K562 (cell line): ENCODE results near the gene PTPN1. TPM values are rescaled to one million over a fixed set of nuclear protein-coding genes. Genes with fewer than 3 reads are reported as not detected.
"Not testable (repeated sequence)": the region's sequence is repeated elsewhere in the genome, so short reads cannot be mapped to it uniquely, and the experiment has no call there.

Experiments used
- ATAC-seq: fragments of 200-7000 bp; cut with Tn5 transposase; 3 replicates; pipeline ENCODE4 v1.9.1; 2020; ENCODE audit warnings: moderate library complexity
- BruUV-seq: library from RNA; stranded (reverse); fragments of 400-500 nt; replicated peaks from 2 replicates; lab custom pipeline; 2021; lab: Mats Ljungman, UMichigan
- CTCF ChIA-PET: fragments of 300-600 bp; formaldehyde crosslinking; extraction: SDS; loops from one replicate; lab custom pipeline; 2021; ENCODE audit warnings: low intra/inter-chr PET ratio; lab: Yijun Ruan, JAX
- POLR2A ChIA-PET: fragments of 300-600, 350-650 bp; sonication (Branson Sonifier 250); formaldehyde crosslinking; extraction: SDS; loops from one replicate; lab custom pipeline; 2021; ENCODE audit warnings: antibody characterized with exemption, inconsistent platforms; lab: Yijun Ruan, JAX
- DNase-seq, 4 experiments: peaks; one replicate each; pipeline versions ENCODE4 v3.0.0 to v3.0.0-alpha.2; 2011 to 2018; ENCODE audit warnings: low spot score in 3 of 4, mixed read lengths in 3 of 4; ENCODE audit errors: extremely low read depth in 1 of 4
- FAIRE-seq: peaks from 2 replicates; lab custom pipeline; 2011; peaks lifted over from hg19 to GRCh38; lab: Jason Lieb, UNC
- H2AFZ ChIP-seq: 2 replicates; pipeline ENCODE4 v1.6.0; 2011; ENCODE audit warnings: low read depth, low read length, control low read depth, inconsistent platforms
- H3K27ac ChIP-seq: fragments of 200-600 bp; 3 replicates; pipeline ENCODE4 v1.8.0; 2011; ENCODE audit warnings: low read depth, mild to moderate bottlenecking, control low read depth, inconsistent platforms, low read length, moderate library complexity, mixed read lengths; ENCODE audit errors: extremely low read depth
- H3K27me3 ChIP-seq, 2 experiments: fragments of 300-600 bp in 1 of 2; 2 replicates in 1 of 2; 3 replicates in 1 of 2; pipeline versions ENCODE4 v1.6.0 to v1.8.0; 2011; ENCODE audit warnings: inconsistent platforms in 2 of 2, low read length in 2 of 2, mild to moderate bottlenecking in 1 of 2, mixed read lengths in 1 of 2, moderate library complexity in 1 of 2; ENCODE audit not compliant: control insufficient read depth in 2 of 2, insufficient read depth in 2 of 2
- H3K36me3 ChIP-seq: fragments of 300-600 bp; 3 replicates; pipeline ENCODE4 v1.8.0; 2011; ENCODE audit warnings: mild to moderate bottlenecking, low read length, inconsistent platforms; ENCODE audit not compliant: control insufficient read depth, insufficient read depth
- H3K4me1 ChIP-seq, 2 experiments: fragments of 200-600 bp in 1 of 2; replicated peaks in 1 of 2; 2 replicates in 1 of 2; 3 replicates in 1 of 2; pipeline versions ENCODE4 v1.5.1 to v1.8.0; 2011; ENCODE audit warnings: inconsistent platforms in 2 of 2, low read length in 2 of 2, mild to moderate bottlenecking in 1 of 2, mixed read lengths in 1 of 2, moderate library complexity in 1 of 2; ENCODE audit not compliant: control insufficient read depth in 2 of 2, insufficient read depth in 2 of 2
- H3K4me2 ChIP-seq: 2 replicates; pipeline ENCODE4 v1.6.1; 2011; ENCODE audit warnings: low read length, control low read depth, inconsistent platforms, mixed read lengths; ENCODE audit not compliant: insufficient read depth
- H3K4me3 ChIP-seq: fragments of 200-600 bp; sonication (generic), shearing (Covaris generic); 2 replicates; pipeline ENCODE4 v1.5.1; 2016; ENCODE audit warnings: control low read depth, inconsistent platforms
- H3K79me2 ChIP-seq: fragments of 200-600 bp; 3 replicates; pipeline ENCODE4 v1.8.0; 2011; ENCODE audit warnings: low read length, inconsistent platforms; ENCODE audit not compliant: control insufficient read depth, insufficient read depth
- H3K9ac ChIP-seq, 2 experiments: 2 replicates each; pipeline versions ENCODE4 v1.6.0 to v1.6.1; 2011; ENCODE audit warnings: low read depth in 2 of 2, low read length in 2 of 2, control low read depth in 1 of 2, inconsistent platforms in 1 of 2, mild to moderate bottlenecking in 1 of 2, mixed read lengths in 1 of 2; ENCODE audit not compliant: insufficient read depth in 1 of 2
- H3K9me1 ChIP-seq: one replicate; pipeline ENCODE4 v1.6.0; 2011; ENCODE audit warnings: inconsistent platforms, mild to moderate bottlenecking, low read length, moderate library complexity; ENCODE audit not compliant: control insufficient read depth, insufficient read depth
- H3K9me3 ChIP-seq: replicated peaks from 2 replicates; pipeline ENCODE4 v1.5.1; 2011; ENCODE audit warnings: low read depth, low read length, inconsistent platforms; ENCODE audit not compliant: control insufficient read depth, insufficient read depth
- H4K20me1 ChIP-seq: replicated peaks from 2 replicates; pipeline ENCODE4 v1.6.1; 2011; ENCODE audit warnings: low read length, inconsistent platforms, mixed read lengths; ENCODE audit not compliant: control insufficient read depth, insufficient read depth
- BCOR ChIP-seq: fragments of 450-650 bp; IDR thresholded peaks from 2 replicates; pipeline ENCODE4 v1.6.1; 2016
- CBFA2T3 ChIP-seq: fragments of 450-650 bp; IDR thresholded peaks from 2 replicates; pipeline ENCODE4 v1.6.1; 2017
- CHD4 ChIP-seq: fragments of 200-600 bp; sonication (generic); IDR thresholded peaks from 3 replicates; pipeline ENCODE4 v1.6.1; 2012; ENCODE audit warnings: low read depth, mild to moderate bottlenecking, mixed read lengths, low read length, inconsistent platforms; ENCODE audit not compliant: insufficient read depth, insufficient replicate concordance, poor library complexity, severe bottlenecking
- MED1 ChIP-seq: sonication (generic); formaldehyde crosslinking; IDR thresholded peaks from 2 replicates; pipeline ENCODE4 v1.8.1; 2023; ENCODE audit warnings: missing genetic modification reagents, borderline replicate concordance
- ZNF121 ChIP-seq: sonication (generic); formaldehyde crosslinking; conservative IDR thresholded peaks from 2 replicates; pipeline ENCODE4 v1.8.0; 2022; ENCODE audit warnings: missing genetic modification reagents
- ZZZ3 ChIP-seq: fragments of 450-650 bp; IDR thresholded peaks from 2 replicates; pipeline ENCODE4 v1.6.1; 2016; ENCODE audit warnings: antibody characterized with exemption, mild to moderate bottlenecking, moderate library complexity
- WGBS: fragments of 100-300 bp; shearing (Covaris generic); methylation state at CpG from one replicate; pipeline ENCODE4 v1.1.6; 2016; ENCODE audit warnings: low coverage, mixed read lengths; ENCODE audit not compliant: insufficient coverage; ENCODE audit errors: missing lambda C conversion rate; 5-methylcytosine and 5-hydroxymethylcytosine counted together
- in situ Hi-C: fragments of 300-500 bp; cut with MboI; formaldehyde crosslinking; loops from 4 replicates; pipeline ENCODE4 v1.15.0; 2018; ENCODE audit warnings: inconsistent platforms, mixed read lengths
- intact Hi-C: fragments of 100-400 bp; cut with micrococcal nuclease; formaldehyde crosslinking; loops from 2 replicates; pipeline ENCODE4 v1.14.2; 2022
- polyA plus RNA-seq, 8 experiments: library from polyadenylated mRNA; depleted of rRNA in 4 of 8; stranded (reverse) in 5 of 8; unstranded in 3 of 8; fragments of >200 nt; fragmentation: Nextera tagmentation in 2 of 8; fragmentation: Illumina TruSeq in 1 of 8; extraction: Ambion mirVana in 2 of 8; extraction: Trizol in 1 of 8; gene quantifications; 2 replicates each; pipeline versions ENCODE4 v1.2.1 to v1.2.3, GENCODE V29; 2011 to 2014; ENCODE audit warnings: inconsistent platforms in 1 of 8, missing spikeins in 1 of 8
- total RNA-seq, 7 experiments: library from RNA; depleted of rRNA in 6 of 7; stranded (reverse); fragments of >200 nt in 6 of 7; fragmentation: Illumina TruSeq in 2 of 7; extraction: Trizol in 2 of 7; gene quantifications; 2 replicates each; pipeline versions ENCODE4 v1.2.1 to v1.2.3, GENCODE V29; 2011 to 2021; ENCODE audit warnings: low replicate concordance in 1 of 7

Gene PTPN1
- total and polyA plus RNA-seq, 9 of the 15 experiments (the other 6 are each of a cell fraction or from before 2014, with no cell fraction given), result 11.0 to 85.3 (median 54.0) TPM

DNA sequence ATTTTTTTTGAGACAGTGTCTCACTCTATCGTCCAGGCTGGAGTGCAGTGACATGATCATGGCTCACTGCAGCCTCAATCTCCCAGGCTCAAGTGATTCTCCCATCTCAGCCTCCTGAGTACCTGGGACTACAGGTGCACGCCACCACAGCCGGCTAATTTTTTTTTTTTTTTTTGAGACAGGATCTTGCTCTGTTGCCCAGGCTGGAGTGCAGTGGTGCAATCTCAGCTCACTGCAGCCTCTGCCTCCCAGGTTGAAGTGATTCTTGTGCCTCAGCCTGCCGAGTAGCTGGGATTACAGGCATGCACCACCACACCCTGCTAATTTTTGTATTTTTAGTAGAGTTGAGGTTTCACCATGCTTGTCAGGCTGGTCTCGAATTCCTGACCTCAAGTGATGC lies 2.4 kb upstream of the PTPN1 start:
- in situ Hi-C loops, H3K4me3 ChIP-seq, H2AFZ ChIP-seq, DNase-seq, H3K36me3 ChIP-seq, POLR2A ChIA-PET, ATAC-seq, H3K4me2 ChIP-seq, CTCF ChIA-PET, H3K9me1 ChIP-seq, FAIRE-seq, H3K9me3 ChIP-seq, H3K27me3 ChIP-seq, H3K9ac ChIP-seq, H3K27ac ChIP-seq, intact Hi-C loops, BruUV-seq, H4K20me1 ChIP-seq: not testable (repeated sequence)
- H3K4me1 ChIP-seq, result peaks cover 18 to 29% of the 10 kb centered on the region in 2 experiments
- 91% methylated on average over 5 of the region's 5 CpGs for WGBS
- TF ChIP-seq BCOR, result peak; percentile 24; the same call in 1 of the 2 replicates
- peak; percentile 82 for TF ChIP-seq ZNF121 (CRISPR knock-in tag)
- peaks cover 29% of the 10 kb centered on the region for H3K79me2 ChIP-seq

DNA sequence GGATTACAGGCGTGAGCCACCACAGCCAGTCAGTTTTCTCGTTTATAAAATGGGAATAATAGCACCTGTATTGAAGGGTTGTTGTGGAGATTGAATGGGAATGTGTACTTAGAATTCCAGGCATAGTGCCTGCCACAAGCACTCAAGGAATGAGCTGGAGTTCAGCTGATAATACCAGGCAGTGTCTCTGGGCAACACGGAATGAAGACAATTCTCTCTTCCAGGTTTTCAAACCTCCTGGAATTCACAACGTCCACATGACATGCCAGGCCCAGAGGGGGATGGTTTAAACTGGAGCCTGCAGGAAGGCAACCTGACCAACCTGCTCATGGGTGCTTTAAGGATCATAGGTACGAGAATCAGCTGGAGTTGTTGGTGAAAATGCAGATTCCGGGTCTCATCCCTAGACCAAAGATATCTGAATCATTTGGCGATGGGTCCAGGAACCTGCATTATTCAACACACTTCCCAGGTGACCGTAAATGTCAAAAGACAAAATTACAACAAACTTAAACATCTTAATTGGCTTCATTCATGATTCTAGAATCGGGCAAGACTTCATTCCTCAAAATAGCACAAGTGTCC lies 1.9 kb upstream of the PTPN1 start:
- no peak overlapping the region for H3K27ac ChIP-seq
- no peaks in the 10 kb centered on the region for H3K36me3 ChIP-seq
- POLR2A ChIA-PET, result no interaction called here
- DNase-seq, result no peak
- no peak overlapping the region for H2AFZ ChIP-seq
- H3K4me3 ChIP-seq, result no peak overlapping the region
- peaks cover 10% of the 10 kb centered on the region for H4K20me1 ChIP-seq
- intact Hi-C loops, result no loop called here
- in situ Hi-C loops, result no loop called here
- CTCF ChIA-PET, result no interaction called here
- peaks cover 34% of the 10 kb centered on the region for H3K79me2 ChIP-seq
- FAIRE-seq, result no peak
- no peak for ATAC-seq
- no peak for TF ChIP-seq ZZZ3
- TF ChIP-seq CHD4, result no peak
- peak; percentile 55 for TF ChIP-seq CBFA2T3
- TF ChIP-seq MED1, result no peak
- H3K4me1 ChIP-seq, result peaks cover 18 to 24% of the 10 kb centered on the region in 2 experiments; a peak in 4 of 5 replicates
- H3K9ac ChIP-seq, result no peak overlapping the region; a peak in 1 of 4 replicates
- H3K9me3 ChIP-seq, result no peaks in the 10 kb centered on the region; the same call in 1 of the 2 replicates
- no peaks in the 10 kb centered on the region for H3K27me3 ChIP-seq
- no peak overlapping the region for H3K4me2 ChIP-seq
- WGBS, result 80% methylated on average over 9 of the region's 9 CpGs
- no peaks in the 10 kb centered on the region for H3K9me1 ChIP-seq
- BruUV-seq, result no TSS peak
